ENCODE measurements around the gene PODXL. TPM values are rescaled to one million over a fixed set of nuclear protein-coding genes. Genes with fewer than 3 reads are reported as not detected.

The PODXL gene
- total RNA-seq, 3 donors from 2014 or later, result 20.3 to 55.6 (median 33.1) TPM

- DNase-seq (ENCODE audit: low spot score in 2 of 2), result no peak
- Histone ChIP-seq H3K9me3 (no peaks in the 10 kb centered on the region), H3K27ac (no peak overlapping the region), H3K4me1 (no peaks in the 10 kb centered on the region), H3K27me3 (no peaks in the 10 kb centered on the region), H3K4me3 (no peak overlapping the region), H3K36me3 (no peaks in the 10 kb centered on the region)
- intact Hi-C loops (cut with DNase I; ENCODE audit: low total_unique reads), result no loop called here
- TF ChIP-seq, protein P1, sequence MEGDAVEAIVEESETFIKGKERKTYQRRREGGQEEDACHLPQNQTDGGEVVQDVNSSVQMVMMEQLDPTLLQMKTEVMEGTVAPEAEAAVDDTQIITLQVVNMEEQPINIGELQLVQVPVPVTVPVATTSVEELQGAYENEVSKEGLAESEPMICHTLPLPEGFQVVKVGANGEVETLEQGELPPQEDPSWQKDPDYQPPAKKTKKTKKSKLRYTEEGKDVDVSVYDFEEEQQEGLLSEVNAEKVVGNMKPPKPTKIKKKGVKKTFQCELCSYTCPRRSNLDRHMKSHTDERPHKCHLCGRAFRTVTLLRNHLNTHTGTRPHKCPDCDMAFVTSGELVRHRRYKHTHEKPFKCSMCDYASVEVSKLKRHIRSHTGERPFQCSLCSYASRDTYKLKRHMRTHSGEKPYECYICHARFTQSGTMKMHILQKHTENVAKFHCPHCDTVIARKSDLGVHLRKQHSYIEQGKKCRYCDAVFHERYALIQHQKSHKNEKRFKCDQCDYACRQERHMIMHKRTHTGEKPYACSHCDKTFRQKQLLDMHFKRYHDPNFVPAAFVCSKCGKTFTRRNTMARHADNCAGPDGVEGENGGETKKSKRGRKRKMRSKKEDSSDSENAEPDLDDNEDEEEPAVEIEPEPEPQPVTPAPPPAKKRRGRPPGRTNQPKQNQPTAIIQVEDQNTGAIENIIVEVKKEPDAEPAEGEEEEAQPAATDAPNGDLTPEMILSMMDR (IDR thresholded peaks at IDR 0.05), result no peak
- TF ChIP-seq POLR2A (IDR thresholded peaks at IDR 0.05) (no peak), POLR2AphosphoS5 (IDR thresholded peaks at IDR 0.05) (no peak)
These were observed 60.5 kb downstream of the PODXL start for GRCh38 chr7:131495669-131496498.

GRCh38 chr7:131494182-131494581 is 62.2 kb downstream of the PODXL start:
- Histone ChIP-seq H3K9me3 (no peaks in the 10 kb centered on the region), H3K4me1 (no peaks in the 10 kb centered on the region), H3K27me3 (no peaks in the 10 kb centered on the region), H3K27ac (no peak overlapping the region), H3K4me3 (no peak overlapping the region), H3K36me3 (no peaks in the 10 kb centered on the region)
- TF ChIP-seq POLR2AphosphoS5 (IDR thresholded peaks at IDR 0.05), result no peak
- TF ChIP-seq, protein P1 (IDR thresholded peaks at IDR 0.05), result no peak
- DNase-seq (ENCODE audit: low spot score in 2 of 2), result no peak
- intact Hi-C loops (cut with DNase I; ENCODE audit: low total_unique reads), result no loop called here

DNA sequence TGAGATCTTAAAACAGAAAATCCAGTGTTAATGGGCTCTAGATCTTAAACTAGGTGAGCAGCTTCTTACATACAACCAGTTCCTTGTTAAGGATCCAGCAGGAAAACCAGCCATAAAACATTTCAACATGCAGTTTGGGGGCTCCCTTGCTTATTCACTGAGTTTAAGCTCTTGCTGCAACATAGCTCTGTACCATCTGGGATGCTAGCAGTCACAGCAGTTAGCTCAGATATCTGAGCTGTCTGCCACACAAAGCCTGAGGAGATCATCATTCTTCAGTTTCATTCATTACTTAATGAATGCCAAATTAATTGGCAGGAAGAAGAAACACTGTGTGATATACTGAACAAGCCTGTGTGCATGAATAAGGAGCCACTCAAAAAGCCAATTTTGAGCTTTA is 62.8 kb downstream of the PODXL start:
- no peak for TF ChIP-seq POLR2A (IDR thresholded peaks at IDR 0.05)
- no peak for TF ChIP-seq POLR2AphosphoS5 (IDR thresholded peaks at IDR 0.05)
- TF ChIP-seq, protein P1 (IDR thresholded peaks at IDR 0.05), result no peak
- no peak overlapping the region for H3K27ac ChIP-seq

GRCh38 chr7:131493081-131493480 is 63.3 kb downstream of the PODXL start:
- Histone ChIP-seq H3K4me3 (no peak overlapping the region), H3K27me3 (no peaks in the 10 kb centered on the region), H3K9me3 (no peaks in the 10 kb centered on the region), H3K4me1 (no peaks in the 10 kb centered on the region), H3K36me3 (no peaks in the 10 kb centered on the region), H3K27ac (no peak overlapping the region)
- TF ChIP-seq, protein P1 (IDR thresholded peaks at IDR 0.05), result no peak
- no peak for TF ChIP-seq POLR2AphosphoS5 (IDR thresholded peaks at IDR 0.05)
- TF ChIP-seq POLR2A (IDR thresholded peaks at IDR 0.05), result no peak
- intact Hi-C loops (cut with DNase I; ENCODE audit: low total_unique reads), result no loop called here
- DNase-seq (ENCODE audit: low spot score in 2 of 2), result no peak

More for the DNA sequence above, 62.8 kb downstream of the PODXL start:
- Histone ChIP-seq H3K4me1 (no peaks in the 10 kb centered on the region), H3K4me3 (no peak overlapping the region), H3K27me3 (no peaks in the 10 kb centered on the region), H3K36me3 (no peaks in the 10 kb centered on the region), H3K9me3 (no peaks in the 10 kb centered on the region)
- DNase-seq (ENCODE audit: low spot score in 2 of 2), result no peak
- intact Hi-C loops (cut with DNase I; ENCODE audit: low total_unique reads), result no loop called here

- TF ChIP-seq, protein P1 (IDR thresholded peaks at IDR 0.05), result no peak
- TF ChIP-seq POLR2A (IDR thresholded peaks at IDR 0.05) (no peak), POLR2AphosphoS5 (IDR thresholded peaks at IDR 0.05) (no peak)
- Histone ChIP-seq H3K36me3 (no peaks in the 10 kb centered on the region), H3K27me3 (no peaks in the 10 kb centered on the region), H3K4me3 (no peak overlapping the region), H3K4me1 (no peaks in the 10 kb centered on the region), H3K27ac (no peak overlapping the region), H3K9me3 (no peaks in the 10 kb centered on the region)
- DNase-seq (ENCODE audit: low spot score in 2 of 2), result no peak
- intact Hi-C loops (cut with DNase I; ENCODE audit: low total_unique reads), result no loop called here
These were observed 66.5 kb downstream of the PODXL start for GRCh38 chr7:131489881-131490280.
